Measurements from ENCODE around the gene ANKS1B.

Gene ANKS1B

GRCh38 chr12:99121546-99121945, 863.2 kb downstream of the ANKS1B start:
- Histone ChIP-seq H3K9me3 (ENCODE audit: low read length) (peaks cover 2% of the 10 kb centered on the region), H3K4me3 (ENCODE audit: low read length) (no peak overlapping the region), H3K36me3 (ENCODE audit: insufficient read depth, low read length) (no peaks in the 10 kb centered on the region), H3K4me1 (ENCODE audit: insufficient read depth, low read length) (peaks cover 26% of the 10 kb centered on the region), H3K27me3 (ENCODE audit: insufficient read depth, low read length) (no peaks in the 10 kb centered on the region), H2AFZ (ENCODE audit: low read depth, low read length) (no peak overlapping the region)

- Histone ChIP-seq H3K9me3 (ENCODE audit: low read length) (peaks cover 2% of the 10 kb centered on the region), H3K4me3 (ENCODE audit: low read length) (no peak overlapping the region), H3K4me1 (ENCODE audit: insufficient read depth, low read length) (peaks cover 26% of the 10 kb centered on the region), H3K36me3 (ENCODE audit: insufficient read depth, low read length) (no peaks in the 10 kb centered on the region), H2AFZ (ENCODE audit: low read depth, low read length) (no peak overlapping the region), H3K27me3 (ENCODE audit: insufficient read depth, low read length) (no peaks in the 10 kb centered on the region)
Observed at GRCh38 chr12:99119943-99120342, 864.8 kb downstream of the ANKS1B start.

DNA sequence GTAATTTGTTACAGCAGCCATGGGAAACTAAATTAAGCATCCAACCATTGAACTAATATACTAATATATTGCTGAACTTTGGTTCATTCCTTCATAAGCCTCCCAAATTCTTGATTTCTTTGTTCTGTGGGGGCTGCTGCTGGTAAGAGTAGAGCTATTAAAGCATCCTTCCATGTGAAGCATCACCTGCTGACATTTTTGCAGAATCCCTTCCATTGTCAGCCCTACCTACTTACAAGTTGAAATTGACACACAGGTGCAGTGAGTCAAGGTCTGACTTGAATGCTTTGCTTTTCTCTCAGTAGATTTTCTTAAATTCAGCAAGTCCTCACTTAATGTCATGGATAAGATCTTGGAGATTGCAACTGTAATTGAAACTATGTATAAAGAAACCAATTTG, 865.3 kb downstream of the ANKS1B start:
- no peaks in the 10 kb centered on the region for H3K36me3 ChIP-seq (ENCODE audit: insufficient read depth, low read length)
- no peaks in the 10 kb centered on the region for H3K27me3 ChIP-seq (ENCODE audit: insufficient read depth, low read length)
- peaks cover 2% of the 10 kb centered on the region for H3K9me3 ChIP-seq (ENCODE audit: low read length)

GRCh38 chr12:99111600-99111999, 873.1 kb downstream of the ANKS1B start:
- Histone ChIP-seq H3K4me1 (ENCODE audit: insufficient read depth, low read length) (peaks cover 18% of the 10 kb centered on the region), H3K4me3 (ENCODE audit: low read length) (no peak overlapping the region), H3K27me3 (ENCODE audit: insufficient read depth, low read length) (no peaks in the 10 kb centered on the region)

More for the DNA sequence above, 865.3 kb downstream of the ANKS1B start:
- H3K4me3 ChIP-seq (ENCODE audit: low read length), result no peak overlapping the region
- no peak overlapping the region for H2AFZ ChIP-seq (ENCODE audit: low read depth, low read length)
- H3K4me1 ChIP-seq (ENCODE audit: insufficient read depth, low read length), result peaks cover 26% of the 10 kb centered on the region

GRCh38 chr12:99110868-99111267, 873.9 kb downstream of the ANKS1B start:
- H3K27me3 ChIP-seq (ENCODE audit: insufficient read depth, low read length), result no peaks in the 10 kb centered on the region
- no peaks in the 10 kb centered on the region for H3K36me3 ChIP-seq (ENCODE audit: insufficient read depth, low read length)
- peaks cover 18% of the 10 kb centered on the region for H3K4me1 ChIP-seq (ENCODE audit: insufficient read depth, low read length)
- no peaks in the 10 kb centered on the region for H3K9me3 ChIP-seq (ENCODE audit: low read length)
- no peak overlapping the region for H3K4me3 ChIP-seq (ENCODE audit: low read length)
- no peak overlapping the region for H2AFZ ChIP-seq (ENCODE audit: low read depth, low read length)

More at GRCh38 chr12:99111600-99111999, 873.1 kb downstream of the ANKS1B start:
- no peak overlapping the region for H2AFZ ChIP-seq (ENCODE audit: low read depth, low read length)
- H3K9me3 ChIP-seq (ENCODE audit: low read length), result no peaks in the 10 kb centered on the region
- no peaks in the 10 kb centered on the region for H3K36me3 ChIP-seq (ENCODE audit: insufficient read depth, low read length)

DNA sequence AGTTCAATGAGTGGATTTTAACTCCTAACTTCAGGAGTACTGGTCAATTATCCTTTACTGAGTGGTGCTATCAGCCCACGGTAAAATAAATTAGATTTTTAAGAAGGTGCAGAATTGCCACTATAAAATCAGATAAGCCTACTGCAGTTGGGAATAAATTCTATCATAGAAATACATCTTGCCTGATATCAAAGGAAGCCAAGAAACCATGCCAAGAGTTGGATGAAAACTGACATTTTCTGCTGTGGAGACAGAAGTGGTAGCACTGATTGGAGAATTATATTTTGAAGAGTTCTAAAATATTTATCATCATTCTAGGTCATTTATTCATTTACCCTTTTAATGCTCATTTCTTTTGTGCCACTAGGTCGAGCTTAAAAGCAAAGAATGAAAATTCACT, 874.5 kb downstream of the ANKS1B start:
- no peaks in the 10 kb centered on the region for H3K36me3 ChIP-seq (ENCODE audit: insufficient read depth, low read length)
- no peaks in the 10 kb centered on the region for H3K27me3 ChIP-seq (ENCODE audit: insufficient read depth, low read length)
- no peak overlapping the region for H3K4me3 ChIP-seq (ENCODE audit: low read length)
- peaks cover 18% of the 10 kb centered on the region for H3K4me1 ChIP-seq (ENCODE audit: insufficient read depth, low read length)
- H2AFZ ChIP-seq (ENCODE audit: low read depth, low read length), result no peak overlapping the region
- no peaks in the 10 kb centered on the region for H3K9me3 ChIP-seq (ENCODE audit: low read length)

DNA sequence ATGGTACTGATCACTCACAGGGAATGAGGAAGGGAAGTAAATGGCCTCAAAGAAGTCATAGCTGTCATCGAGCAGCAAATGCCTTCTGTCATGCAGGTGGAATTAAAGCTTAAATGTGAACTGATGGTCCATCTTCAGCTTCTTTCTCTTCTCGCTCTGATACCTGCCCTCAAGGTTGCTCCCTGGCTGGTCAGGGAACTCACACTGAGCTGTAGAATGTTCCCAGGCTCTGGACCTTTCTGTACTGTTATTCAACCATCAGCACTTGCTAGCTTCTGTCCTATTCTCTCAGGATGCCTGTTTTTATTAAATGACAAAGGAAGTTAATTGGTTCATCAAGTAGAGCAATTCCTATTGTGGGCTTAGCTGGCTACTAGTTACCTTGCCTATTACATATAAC, 875.8 kb downstream of the ANKS1B start:
- no peak overlapping the region for H2AFZ ChIP-seq (ENCODE audit: low read depth, low read length)
- no peak overlapping the region for H3K4me3 ChIP-seq (ENCODE audit: low read length)
- peaks cover 18% of the 10 kb centered on the region for H3K4me1 ChIP-seq (ENCODE audit: insufficient read depth, low read length)
- no peaks in the 10 kb centered on the region for H3K27me3 ChIP-seq (ENCODE audit: insufficient read depth, low read length)
- no peaks in the 10 kb centered on the region for H3K36me3 ChIP-seq (ENCODE audit: insufficient read depth, low read length)
- no peaks in the 10 kb centered on the region for H3K9me3 ChIP-seq (ENCODE audit: low read length)

DNA sequence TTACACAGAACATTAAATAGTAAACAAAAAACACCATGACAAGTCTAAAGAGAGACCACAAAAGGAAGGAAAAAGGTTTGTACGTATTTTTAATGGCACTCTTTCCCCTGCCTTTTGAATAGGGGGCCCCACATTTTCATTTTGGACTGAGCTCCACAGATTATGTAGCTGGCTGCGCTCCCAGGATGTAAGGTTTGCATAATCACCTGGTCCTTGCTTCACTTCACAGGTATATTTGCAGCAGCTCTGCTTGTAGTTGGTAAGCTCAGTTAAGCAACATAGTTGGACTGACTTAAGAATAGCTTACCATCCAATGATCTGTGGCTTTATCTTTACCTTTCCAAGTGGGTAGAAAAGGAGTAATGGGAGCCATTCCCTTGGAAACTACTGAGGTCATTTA, 885.0 kb downstream of the ANKS1B start:
- no peak overlapping the region for H3K4me3 ChIP-seq (ENCODE audit: low read length)
- no peaks in the 10 kb centered on the region for H3K9me3 ChIP-seq (ENCODE audit: low read length)
- H3K36me3 ChIP-seq (ENCODE audit: insufficient read depth, low read length), result no peaks in the 10 kb centered on the region
- no peaks in the 10 kb centered on the region for H3K27me3 ChIP-seq (ENCODE audit: insufficient read depth, low read length)
- peaks cover 5% of the 10 kb centered on the region for H3K4me1 ChIP-seq (ENCODE audit: insufficient read depth, low read length)
- H2AFZ ChIP-seq (ENCODE audit: low read depth, low read length), result no peak overlapping the region

DNA sequence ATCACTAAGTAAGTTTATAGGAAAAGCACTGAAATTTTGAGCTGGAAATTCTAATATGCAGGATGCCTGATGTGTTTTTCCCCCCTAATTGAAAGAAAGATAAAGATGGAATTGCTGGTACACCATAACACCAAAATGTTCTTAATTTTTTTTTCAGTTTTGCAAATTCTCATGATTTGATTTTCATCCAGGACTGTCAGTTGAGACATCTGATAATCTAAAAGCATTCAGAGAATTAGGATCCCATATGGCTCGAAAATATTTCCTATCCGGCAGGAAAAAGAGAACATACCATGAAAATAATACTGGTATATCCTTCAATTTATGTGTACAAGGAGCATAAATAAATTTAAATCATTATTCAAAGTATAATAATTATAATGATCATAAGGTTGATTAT, 887.6 kb downstream of the ANKS1B start:
- Histone ChIP-seq H3K4me3 (ENCODE audit: low read length) (no peak overlapping the region), H2AFZ (ENCODE audit: low read depth, low read length) (no peak overlapping the region), H3K36me3 (ENCODE audit: insufficient read depth, low read length) (no peaks in the 10 kb centered on the region), H3K27me3 (ENCODE audit: insufficient read depth, low read length) (no peaks in the 10 kb centered on the region), H3K4me1 (ENCODE audit: insufficient read depth, low read length) (peaks cover 5% of the 10 kb centered on the region), H3K9me3 (ENCODE audit: low read length) (no peaks in the 10 kb centered on the region)

- no peak overlapping the region for H3K4me3 ChIP-seq (ENCODE audit: low read length)
- no peaks in the 10 kb centered on the region for H3K36me3 ChIP-seq (ENCODE audit: insufficient read depth, low read length)
- no peaks in the 10 kb centered on the region for H3K9me3 ChIP-seq (ENCODE audit: low read length)
- no peak overlapping the region for H2AFZ ChIP-seq (ENCODE audit: low read depth, low read length)
- no peaks in the 10 kb centered on the region for H3K27me3 ChIP-seq (ENCODE audit: insufficient read depth, low read length)
- peaks cover 5% of the 10 kb centered on the region for H3K4me1 ChIP-seq (ENCODE audit: insufficient read depth, low read length)
Observed at GRCh38 chr12:99093166-99093565, 891.6 kb downstream of the ANKS1B start.

DNA sequence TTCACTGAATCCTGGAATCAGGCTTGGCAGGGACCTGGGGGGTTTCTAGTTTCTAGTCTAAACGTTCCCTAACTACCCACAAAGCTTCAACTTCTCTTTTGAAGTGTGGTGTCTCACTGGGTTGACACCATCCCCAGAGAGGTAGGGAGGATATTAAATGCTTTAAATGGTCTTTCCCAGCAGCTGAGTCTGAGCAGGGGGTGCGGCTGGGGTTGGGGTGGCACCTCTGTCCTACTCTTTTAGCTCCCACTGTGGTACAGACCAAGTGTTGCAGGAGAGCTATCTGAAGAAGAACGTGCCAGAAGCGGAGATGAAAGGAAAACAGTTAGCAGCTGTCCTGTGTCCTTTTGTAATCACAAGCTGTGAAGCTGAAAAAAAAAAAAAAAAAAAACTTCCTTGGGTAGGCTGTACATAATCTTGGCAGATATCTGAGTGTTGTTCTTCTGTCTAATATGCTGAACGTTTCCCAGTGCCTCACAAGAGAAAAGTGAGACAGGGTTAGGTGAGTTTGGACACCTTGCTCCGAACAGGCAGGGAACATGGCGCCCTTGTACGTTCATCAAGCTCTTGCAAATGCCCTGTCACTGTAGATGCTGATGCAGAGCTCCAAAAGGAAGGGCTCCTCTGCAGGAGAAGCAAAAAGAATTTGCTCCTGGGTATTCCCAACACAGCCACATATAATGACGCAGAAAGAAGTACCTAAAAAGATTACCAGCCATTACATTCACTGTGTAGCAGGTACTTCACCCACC, 892.5 kb downstream of the ANKS1B start:
- Histone ChIP-seq H3K27me3 (ENCODE audit: insufficient read depth, low read length) (no peaks in the 10 kb centered on the region), H3K4me3 (ENCODE audit: low read length) (no peak overlapping the region), H2AFZ (ENCODE audit: low read depth, low read length) (no peak overlapping the region), H3K4me1 (ENCODE audit: insufficient read depth, low read length) (peaks cover 8% of the 10 kb centered on the region), H3K9me3 (ENCODE audit: low read length) (no peaks in the 10 kb centered on the region), H3K36me3 (ENCODE audit: insufficient read depth, low read length) (no peaks in the 10 kb centered on the region)

DNA sequence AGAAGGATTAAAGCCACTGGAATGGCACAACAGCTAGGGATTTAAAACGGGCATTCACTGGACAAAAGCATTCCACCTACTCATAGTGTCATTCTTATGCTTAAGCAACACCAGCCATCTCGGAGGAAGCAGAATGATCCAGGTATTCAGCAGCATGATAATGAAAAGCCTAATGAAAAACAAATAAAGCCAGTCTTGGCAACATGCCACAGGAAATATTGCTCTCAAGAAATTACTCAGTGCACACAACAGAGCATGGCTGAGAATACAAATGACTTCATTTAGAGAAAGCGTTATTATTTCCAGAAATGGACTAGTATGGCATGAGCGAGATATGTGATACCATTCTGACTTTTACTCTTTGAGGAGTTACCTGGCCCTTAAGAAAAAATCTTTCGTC, 897.5 kb downstream of the ANKS1B start:
- peaks cover 6% of the 10 kb centered on the region for H3K4me1 ChIP-seq (ENCODE audit: insufficient read depth, low read length)
- no peaks in the 10 kb centered on the region for H3K9me3 ChIP-seq (ENCODE audit: low read length)
- H3K4me3 ChIP-seq (ENCODE audit: low read length), result no peak overlapping the region
- H3K36me3 ChIP-seq (ENCODE audit: insufficient read depth, low read length), result no peaks in the 10 kb centered on the region
- H2AFZ ChIP-seq (ENCODE audit: low read depth, low read length), result no peak overlapping the region
- H3K27me3 ChIP-seq (ENCODE audit: insufficient read depth, low read length), result no peaks in the 10 kb centered on the region

- no peak overlapping the region for H2AFZ ChIP-seq (ENCODE audit: low read depth, low read length)
- no peaks in the 10 kb centered on the region for H3K36me3 ChIP-seq (ENCODE audit: insufficient read depth, low read length)
- H3K4me1 ChIP-seq (ENCODE audit: insufficient read depth, low read length), result no peaks in the 10 kb centered on the region
- H3K27me3 ChIP-seq (ENCODE audit: insufficient read depth, low read length), result no peaks in the 10 kb centered on the region
- H3K9me3 ChIP-seq (ENCODE audit: low read length), result peaks cover 2% of the 10 kb centered on the region
- H3K4me3 ChIP-seq (ENCODE audit: low read length), result no peak overlapping the region
Observed at GRCh38 chr12:99079811-99080210, 904.9 kb downstream of the ANKS1B start.

Measured in neuron (in vitro differentiated cells).